GM21360 (cell line): ENCODE measurements around the gene ZNF473.
"Not testable (repeated sequence)": the region's sequence is repeated elsewhere in the genome, so short reads cannot be mapped to it uniquely, and the experiment has no call there.

ENCODE experiments used
- ATAC-seq: cut with Tn5 transposase; IDR thresholded peaks from one replicate; pipeline ENCODE4 v1.9.1; 2021; ENCODE audit warnings: mild to moderate bottlenecking, moderate library complexity; ENCODE audit not compliant: unreplicated experiment

Gene ZNF473

DNA sequence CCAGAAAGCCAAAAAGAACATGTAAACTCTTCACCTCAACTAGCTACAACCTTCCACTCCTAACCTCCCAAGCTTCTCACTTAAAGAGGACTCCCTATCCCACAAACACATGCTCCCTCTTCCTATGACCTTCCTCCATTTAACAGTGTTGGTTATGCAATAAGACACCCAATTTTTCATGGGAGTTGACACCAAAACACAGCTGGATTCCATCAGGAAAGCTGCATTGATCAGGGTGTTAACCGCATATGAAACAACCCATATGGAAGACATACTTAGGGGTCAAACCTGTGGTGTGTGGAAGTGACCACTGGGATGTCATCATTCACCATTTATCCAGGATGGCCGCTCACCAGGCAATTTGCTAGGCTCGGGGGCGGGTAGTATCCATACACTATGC is 21.9 kb downstream of the ZNF473 start:
- no peak for ATAC-seq

DNA sequence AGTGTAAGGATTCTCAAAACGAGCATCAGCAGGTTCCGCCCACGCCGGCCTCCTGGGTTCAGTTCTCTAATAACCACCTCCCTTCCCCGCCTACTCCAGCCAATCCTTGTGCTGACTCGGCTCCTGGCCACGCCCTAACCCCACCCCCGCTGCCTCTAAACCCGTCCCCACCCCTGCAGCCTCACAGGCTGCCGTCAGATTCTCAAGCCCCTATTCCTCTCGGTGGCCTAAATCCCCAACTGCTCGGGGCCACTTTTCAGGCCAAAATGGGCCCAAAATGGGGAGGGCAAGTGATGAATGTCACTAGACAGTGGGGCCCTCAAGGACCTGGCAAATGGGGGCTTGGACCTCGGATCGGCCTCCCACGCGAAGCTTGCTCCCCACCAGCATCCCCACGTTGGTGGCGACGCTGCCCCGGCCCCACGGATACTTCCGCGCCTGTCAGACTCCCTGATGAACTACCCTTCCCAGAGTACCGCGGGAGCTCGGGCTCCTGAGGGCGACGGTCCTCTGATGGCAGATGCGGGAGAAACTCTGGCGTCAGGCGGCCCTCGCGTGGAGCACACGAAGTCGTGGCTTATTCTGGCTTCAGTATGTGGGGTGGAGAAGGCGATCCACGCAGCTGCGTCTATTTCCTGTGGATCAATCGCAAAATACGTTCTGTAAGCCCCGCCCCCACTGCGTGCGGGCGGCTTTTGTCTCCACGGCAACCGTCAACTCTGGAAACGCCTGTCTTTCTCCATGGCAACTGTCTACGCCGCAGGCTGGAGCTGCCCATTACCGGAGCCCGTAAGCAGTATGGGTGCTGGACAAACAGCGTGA is 24.8 kb downstream of the ZNF473 start:
- no peak for ATAC-seq

DNA sequence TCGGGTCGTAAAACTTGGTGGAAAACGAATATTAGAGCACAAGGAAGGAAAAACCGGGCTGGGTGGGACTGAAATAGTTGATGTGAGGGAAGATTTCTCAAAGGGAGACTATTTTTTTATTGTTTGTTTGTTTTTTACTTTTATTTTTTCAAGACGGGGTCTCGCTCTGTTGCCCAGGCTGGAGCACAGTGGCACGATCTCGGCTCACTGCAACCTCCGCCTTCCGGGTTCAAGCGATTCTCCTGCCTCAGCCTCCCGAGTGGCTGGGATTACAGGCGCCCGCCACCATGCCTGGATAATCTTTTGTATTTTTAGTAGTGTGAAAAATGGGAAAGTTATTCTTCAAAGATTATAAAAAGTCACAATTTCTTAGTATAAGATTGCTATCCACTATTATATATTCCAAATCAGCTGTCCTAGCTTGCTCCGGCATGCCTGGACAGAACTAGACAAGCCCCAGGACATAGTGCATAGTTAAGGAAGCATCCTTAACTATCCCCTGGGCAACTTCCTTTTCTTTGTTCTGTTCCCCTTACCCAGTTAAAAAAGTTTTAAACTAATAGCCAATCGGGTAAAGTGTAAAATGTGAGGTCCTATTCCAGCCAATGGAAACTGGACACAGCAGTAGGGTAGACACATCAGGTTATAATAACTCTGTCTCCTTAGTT is 25.6 kb downstream of the ZNF473 start:
- ATAC-seq = not testable (repeated sequence)

DNA sequence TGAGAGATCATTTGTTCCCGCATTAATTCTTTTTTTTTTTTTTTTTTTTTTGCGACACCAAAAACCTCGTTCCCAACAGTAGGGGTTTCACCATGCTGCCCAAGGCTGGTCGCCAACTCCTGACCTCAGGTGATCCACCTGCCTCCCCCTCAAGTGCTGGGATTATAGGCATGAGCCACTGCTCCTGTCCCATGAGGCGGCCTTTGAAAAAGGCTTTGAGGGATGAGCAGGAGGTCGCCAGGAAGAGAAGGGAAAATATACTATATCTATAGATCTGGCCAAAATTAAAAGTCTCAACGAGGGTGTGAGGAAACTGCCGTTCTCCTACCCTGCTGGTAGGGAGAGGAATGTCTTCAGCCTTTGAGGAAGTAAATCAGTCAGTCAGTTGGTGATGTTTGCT is 26.2 kb downstream of the ZNF473 start:
- ATAC-seq = no peak

DNA sequence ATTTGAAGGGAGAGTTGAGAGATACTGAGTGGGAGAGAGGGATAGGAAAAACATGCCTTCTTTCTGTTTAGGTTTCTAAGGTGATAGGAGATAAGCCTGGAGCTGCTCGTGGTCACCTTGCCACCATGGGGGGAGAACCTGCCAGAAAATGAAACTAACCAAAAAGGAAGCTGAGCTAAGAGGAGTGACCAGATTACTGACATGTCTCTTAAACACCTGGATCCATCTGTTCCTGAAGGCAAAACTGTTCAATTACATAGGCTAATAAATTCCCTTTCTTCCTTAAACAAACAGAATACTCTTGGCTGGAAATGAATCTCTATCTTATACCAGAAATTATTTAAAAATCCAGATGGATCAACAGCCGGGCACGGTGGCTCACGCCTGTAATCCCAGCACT is 27.3 kb downstream of the ZNF473 start:
- no peak for ATAC-seq

DNA sequence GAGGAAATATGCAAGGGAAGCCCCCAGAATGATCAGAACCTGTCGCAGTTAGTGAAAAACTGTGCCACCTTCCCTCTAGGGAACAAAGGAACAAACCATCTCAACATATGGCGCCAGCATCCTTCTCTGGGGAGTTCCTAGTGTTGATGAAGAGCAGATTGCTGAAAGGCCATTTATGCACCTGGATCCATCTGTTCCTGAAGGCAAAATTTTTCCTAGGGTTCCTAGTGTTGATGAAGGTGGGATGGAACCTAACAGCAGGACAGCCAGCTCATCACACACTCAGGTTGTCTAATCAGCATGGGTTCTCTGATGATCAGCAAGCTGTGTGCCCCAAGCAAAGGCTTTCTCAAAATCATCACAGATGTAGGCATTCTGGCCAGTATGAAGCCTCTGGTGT is 32.6 kb downstream of the ZNF473 start:
- ATAC-seq = no peak

DNA sequence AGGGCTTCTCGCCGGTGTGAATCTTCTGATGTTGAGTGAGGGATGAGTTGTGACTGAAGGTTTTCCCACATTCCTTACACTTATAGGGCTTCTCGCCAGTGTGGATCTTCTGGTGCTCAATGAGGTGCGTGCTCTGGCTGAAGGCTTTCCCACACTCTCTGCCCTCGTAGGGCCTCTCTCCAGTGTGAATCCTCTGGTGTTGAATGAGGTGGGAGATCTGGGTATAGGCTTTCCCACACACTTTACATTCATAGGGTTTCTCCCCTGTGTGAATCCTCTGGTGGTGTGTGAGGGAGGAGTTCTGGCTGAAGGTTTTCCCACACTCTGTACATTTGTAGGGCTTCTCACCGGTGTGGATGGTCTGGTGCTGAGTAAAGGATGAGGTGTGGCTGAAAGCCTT is 33.2 kb downstream of the ZNF473 start:
- ATAC-seq = no peak

DNA sequence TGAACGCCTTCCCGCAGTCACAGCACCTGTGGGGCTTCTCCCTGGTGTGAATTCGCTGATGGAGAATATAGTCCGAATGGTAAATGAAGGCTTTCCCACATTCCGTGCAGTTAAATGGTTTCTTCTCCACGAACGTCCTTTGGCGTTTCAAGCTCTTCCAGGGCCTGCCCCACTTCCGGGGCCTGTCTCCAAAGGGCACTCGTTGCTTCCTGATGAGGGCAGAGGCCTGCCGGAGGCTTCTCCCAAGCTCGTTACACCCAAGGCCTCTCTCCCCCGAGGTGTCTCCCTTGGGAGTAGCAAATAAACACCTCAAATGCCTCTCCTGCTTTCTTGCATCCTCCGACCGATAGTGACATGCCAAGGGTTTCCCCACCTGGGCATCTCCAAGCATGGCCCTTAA is 34.3 kb downstream of the ZNF473 start:
- ATAC-seq = no peak

DNA sequence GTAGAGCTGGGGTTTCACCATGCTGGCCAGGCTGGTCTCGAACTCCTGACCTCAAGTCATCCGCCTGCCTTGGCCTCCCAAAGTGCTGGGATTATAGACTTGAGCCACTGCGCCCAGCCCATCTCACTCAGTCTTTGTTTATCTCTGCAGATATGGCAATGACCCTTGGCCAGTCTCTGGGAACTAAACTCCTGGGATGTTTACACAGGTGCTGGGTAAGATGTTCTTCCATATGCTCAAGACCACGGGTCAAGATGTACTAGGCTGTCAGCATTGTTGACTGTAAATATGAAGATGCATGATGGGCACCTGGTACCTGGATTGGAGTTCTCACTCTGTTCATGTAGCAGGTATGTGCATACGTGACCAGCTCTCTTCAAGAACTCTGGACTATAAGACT is 35.8 kb downstream of the ZNF473 start:
- no peak for ATAC-seq

DNA sequence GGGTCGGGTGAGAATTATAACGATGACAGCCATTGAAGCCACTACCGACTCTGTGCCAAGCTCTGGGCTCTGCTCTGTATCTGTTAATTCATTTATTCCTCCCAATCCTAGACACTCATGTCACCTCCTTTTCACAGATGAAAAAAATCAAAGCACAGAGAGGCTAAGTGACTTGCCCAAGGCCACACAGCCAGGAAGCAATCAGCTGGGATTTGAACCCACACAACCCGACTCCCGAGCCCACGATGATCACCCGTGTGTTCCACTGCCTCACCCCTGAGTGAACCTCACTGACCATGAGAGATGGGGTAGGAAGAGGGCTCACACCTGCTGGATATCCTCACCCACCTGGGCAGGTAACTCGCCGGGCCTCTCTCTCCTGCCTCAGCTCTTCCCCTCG is 40.1 kb downstream of the ZNF473 start:
- ATAC-seq = no peak

DNA sequence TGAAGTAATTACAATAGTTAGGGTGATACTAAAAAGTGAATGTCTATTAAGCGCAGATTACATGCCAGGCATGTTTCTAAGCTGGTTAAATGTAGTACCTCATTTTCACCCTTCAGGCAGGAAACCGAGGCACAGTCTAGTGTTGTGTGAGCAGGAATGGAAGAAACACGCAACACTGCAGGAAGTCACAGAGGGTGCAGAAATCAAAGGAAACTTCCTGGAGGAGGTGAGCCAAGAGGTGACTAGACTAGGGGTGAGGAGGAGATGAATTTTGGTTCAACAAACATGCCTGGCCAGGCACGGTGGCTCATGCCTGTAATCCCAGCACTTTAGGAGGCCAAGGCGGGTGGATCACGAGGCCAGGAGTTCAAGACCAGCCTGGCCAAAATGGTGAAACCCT is 41.8 kb downstream of the ZNF473 start:
- ATAC-seq = no peak

DNA sequence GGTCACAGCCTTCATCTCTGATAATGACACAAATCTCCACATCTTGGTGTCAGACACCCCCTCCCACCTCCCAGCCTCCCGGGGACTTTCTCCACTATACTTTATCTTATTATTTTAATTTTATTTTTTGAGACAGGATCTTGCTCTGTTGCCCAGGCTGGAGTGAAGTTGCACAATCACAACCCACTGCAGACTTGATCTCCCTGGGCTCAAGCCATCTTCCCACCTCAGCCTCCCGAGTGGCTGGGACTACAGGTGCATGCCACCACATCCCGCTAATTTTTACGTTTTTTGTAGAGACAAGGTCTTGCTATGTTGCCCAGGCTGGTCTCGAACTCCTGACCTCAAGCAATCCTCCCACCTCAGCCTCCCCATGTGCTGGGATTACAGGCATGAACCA is 42.6 kb downstream of the ZNF473 start:
- ATAC-seq = not testable (repeated sequence)

DNA sequence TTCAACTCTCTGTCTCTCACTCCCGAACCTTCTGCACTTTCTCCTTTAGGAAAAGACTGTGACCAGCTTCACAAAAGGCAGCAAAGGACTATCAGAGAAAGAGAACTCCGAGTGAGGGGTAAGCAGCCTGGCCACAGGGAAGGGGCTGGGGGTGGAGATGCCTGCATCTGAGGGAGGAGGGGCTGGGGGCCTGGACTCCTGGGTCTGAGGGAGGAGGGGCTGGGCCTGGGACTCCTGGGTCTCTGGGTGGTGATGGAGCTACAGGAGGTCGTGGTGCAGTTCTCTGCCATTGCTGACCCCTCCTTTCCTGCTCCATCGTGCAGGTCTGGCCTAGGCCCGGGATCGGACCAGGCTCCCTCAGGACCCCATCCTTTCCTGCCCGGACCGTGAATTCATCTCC is 49.3 kb downstream of the ZNF473 start:
- ATAC-seq = not testable (repeated sequence)

DNA sequence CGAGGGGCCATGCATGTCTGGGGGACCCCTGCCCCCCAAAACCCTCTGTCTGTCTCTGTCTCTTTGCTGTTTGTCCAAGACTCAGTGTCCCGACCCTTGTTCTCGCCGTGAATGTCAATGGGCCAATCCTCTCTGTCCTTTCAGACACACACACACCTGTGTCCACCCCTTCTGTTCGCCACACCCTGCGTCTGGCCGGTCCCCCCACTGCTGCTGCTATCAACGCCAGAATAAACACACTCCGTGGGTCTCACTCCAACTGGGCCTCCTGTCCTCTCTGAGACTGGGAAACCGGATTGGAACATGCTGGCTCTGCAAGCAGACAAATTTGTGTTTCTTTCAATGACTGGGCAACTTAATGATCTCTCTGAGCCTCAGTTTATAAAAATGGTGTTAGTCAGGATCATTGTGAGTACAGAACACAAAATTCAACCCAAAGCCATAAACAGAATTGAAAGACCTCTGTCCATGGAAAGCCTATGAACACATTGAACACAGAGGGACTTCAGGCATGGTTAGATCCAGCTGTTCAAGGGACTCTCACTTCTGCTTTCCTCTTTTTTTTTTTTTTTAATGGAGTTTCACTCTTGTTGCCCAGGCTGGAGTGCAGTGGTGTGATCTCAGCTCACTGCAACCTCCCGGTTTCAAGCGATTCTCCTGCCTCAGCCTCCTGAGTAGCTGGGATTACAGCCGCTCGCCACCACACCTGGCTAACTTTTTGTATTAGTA is 50.0 kb downstream of the ZNF473 start:
- not testable (repeated sequence) for ATAC-seq

DNA sequence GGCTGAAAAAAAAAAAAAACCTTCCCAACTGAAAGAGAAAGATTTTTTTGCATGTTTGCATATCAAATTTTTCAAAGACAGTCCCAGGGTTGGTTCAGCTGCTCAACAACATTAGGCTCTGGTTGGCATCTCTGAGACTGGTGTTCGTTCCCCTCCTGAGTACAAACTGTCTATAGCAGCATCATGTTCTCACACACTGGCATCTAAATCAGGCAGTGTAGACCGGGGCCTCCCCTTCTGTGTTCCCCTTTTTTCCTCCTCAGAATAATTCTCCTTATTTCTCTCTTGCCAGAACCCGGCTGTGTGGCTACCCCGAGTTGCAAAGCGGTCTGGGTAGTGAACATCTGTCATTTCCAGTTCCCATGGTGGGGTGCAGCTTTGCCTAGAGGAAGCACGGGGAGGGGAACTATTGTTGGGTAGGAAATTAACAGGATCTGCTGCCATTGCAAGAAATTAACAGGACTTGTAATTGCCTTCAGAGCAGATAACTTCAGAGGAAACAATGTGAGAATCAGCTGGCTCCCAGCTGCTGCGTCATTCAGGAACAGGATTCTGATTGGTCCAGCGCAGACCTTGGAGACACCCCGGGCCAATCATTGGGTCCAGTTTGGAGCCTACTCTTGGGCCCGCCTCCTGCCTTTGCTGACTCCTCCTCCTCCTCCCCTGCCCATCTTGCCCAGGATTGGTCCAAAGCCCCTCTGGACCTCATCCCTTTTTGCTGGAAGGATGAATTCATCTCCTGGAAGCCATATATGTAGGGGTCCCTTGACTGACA is 51.0 kb downstream of the ZNF473 start:
- ATAC-seq = not testable (repeated sequence)

DNA sequence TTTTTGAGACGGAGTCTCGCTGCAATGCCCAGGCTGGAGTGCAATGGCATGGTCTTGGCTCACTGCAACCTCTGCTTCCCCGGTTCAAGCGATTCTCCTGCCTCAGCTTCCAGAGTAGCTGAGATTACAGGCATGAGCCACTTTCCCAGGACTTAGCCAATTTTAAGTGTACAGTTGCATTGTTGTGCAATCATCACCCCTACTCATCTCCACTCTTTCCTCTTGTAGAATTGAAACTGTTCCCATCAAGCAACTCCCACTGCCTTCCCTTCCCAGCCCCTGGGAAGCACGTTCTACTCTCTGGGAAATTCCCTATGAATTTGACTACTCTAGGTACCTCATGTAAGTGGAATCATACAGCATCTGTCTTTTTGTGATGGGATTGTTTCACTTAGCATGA is 53.2 kb downstream of the ZNF473 start:
- not testable (repeated sequence) for ATAC-seq

DNA sequence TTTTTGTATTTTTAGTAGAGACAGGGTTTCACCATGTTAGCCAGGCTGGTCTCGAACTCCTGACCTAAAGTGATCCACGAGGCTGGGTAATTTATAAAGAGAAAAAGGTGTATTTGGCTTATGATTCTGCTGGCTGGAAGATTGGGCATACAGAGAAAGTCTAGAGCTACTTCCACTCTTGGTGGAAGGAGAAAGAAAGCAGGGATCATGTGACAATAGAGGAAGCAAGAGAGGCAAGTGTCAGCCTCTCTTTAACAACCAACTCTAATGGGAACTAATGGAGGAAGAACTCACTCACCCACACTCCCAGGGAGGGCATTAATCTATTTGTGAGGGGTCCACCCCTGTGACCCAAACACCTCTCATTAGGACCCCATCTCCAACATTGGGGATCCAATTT is 58.6 kb downstream of the ZNF473 start:
- ATAC-seq = not testable (repeated sequence)

DNA sequence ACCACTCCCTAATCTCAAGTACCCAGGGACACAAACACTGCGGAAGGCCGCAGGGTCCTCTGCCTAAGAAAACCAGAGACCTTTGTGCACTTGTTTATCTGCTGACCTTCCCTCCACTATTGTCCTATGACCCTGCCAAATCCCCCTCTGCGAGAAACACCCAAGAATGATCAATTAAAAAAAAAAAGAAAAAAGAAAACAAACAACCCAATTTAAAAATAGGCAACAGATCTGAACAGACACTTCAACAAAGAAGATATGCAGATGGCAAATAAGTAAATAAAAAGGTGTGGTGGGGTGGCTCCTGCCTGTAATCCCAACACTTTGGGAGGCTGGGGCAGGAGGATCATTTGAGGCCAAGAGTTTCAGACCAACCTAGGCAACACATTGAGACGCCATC is 61.3 kb downstream of the ZNF473 start:
- not testable (repeated sequence) for ATAC-seq

DNA sequence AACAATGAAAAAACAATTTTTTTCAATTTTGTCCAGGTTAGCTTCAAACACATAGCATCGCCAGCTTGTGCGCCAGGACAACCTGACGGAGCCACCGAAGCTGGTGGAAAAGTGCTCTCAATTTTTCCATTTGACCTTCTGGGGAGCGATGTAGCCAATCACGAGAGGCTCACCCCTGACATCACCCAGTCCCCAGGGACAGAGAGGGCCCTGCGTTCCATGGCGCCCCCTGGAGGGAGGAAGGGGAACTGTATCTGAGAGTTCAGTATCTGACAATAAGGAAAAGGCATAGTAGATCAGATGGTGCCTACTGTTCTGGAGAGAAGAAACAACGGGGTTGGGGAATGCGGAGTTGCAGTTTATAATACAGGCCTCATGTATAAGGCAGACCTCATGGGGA is 64.9 kb downstream of the ZNF473 start:
- ATAC-seq = not testable (repeated sequence)

DNA sequence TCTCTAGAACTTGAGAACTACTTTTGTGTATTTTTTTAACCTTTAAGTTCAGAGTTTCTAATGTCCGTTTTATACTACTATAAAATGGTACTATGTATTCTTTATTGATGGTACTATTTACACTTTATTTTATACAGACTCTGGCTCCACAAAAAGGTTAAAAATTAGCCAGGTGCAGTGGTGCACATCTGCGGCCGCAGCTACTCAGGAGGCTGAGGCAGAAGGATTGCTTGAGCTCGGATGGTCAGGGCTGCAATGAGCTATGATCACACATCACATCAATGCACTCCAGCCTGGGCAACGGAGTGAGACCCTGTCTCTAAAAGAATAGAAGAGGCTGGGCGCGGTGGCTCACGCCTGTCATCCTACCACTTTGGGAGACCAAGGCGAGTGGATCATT is 66.0 kb downstream of the ZNF473 start:
- ATAC-seq = not testable (repeated sequence)

DNA sequence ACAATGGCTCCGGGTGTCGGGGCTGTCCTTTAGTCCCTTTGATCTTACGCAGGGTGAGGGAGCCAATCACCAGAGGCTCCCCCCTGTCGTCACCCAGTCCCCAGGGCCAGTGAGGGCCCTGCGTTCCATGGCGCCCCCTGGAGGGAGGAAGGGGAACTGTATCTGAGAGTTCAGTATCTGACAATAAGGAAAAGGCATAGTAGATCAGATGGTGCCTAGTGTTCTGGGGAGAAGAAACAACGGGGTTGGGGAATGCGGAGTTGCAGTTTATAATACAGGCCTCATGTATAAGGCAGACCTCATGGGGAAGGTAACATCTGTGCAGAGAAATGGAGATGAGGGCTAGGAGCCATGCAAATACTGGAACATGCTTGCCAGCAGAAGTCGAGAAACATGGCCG is 66.8 kb downstream of the ZNF473 start:
- ATAC-seq = not testable (repeated sequence)
